Spleen (tissue), 11 donors: Measurements from ENCODE around the gene FN3KRP. TPM values are rescaled to one million over a fixed set of nuclear protein-coding genes. Genes with fewer than 3 reads are reported as not detected.

Experiments
- DNase-seq: peaks from one replicate; pipeline ENCODE4 v3.0.0-alpha.2; 2020
- H3K27ac ChIP-seq, 8 donors: fragments of 200-600 bp; sonication (generic) in 7 of 8; 1 replicate in 4 of 8; 2 replicates in 4 of 8; pipeline versions ENCODE4 v1.5.0 to v1.8.0; 2016 to 2021; ENCODE audit warnings: inconsistent platforms in 4 of 8, mild to moderate bottlenecking in 4 of 8, moderate library complexity in 1 of 8
- H3K27me3 ChIP-seq, 7 donors: fragments of 200-600 bp; sonication (generic) in 6 of 7; replicated peaks in 1 of 7; 1 replicate in 4 of 7; 2 replicates in 3 of 7; pipeline versions ENCODE4 v1.5.0 to v1.8.0; 2016 to 2021; ENCODE audit warnings: inconsistent platforms in 3 of 7, mild to moderate bottlenecking in 1 of 7
- H3K36me3 ChIP-seq, 6 donors: fragments of 200-600 bp; sonication (generic) in 5 of 6; 1 replicate in 4 of 6; 2 replicates in 2 of 6; pipeline versions ENCODE4 v1.5.0 to v1.8.0; 2016 to 2021; ENCODE audit warnings: inconsistent platforms in 2 of 6
- H3K4me1 ChIP-seq, 6 donors: fragments of 200-600 bp; sonication (generic) in 5 of 6; 1 replicate in 3 of 6; 2 replicates in 3 of 6; pipeline versions ENCODE4 v1.5.0 to v1.8.0; 2016 to 2021; ENCODE audit warnings: inconsistent platforms in 3 of 6
- H3K4me3 ChIP-seq, 8 donors: fragments of 200-600 bp; sonication (generic) in 7 of 8; 1 replicate in 4 of 8; 2 replicates in 4 of 8; pipeline versions ENCODE4 v1.5.0 to v1.8.0; 2016 to 2021; ENCODE audit warnings: inconsistent platforms in 4 of 8, mild to moderate bottlenecking in 4 of 8, moderate library complexity in 2 of 8
- H3K9me3 ChIP-seq, 8 donors: fragments of 200-600 bp; sonication (generic) in 7 of 8; 1 replicate in 4 of 8; 2 replicates in 4 of 8; pipeline versions ENCODE4 v1.5.0 to v1.8.0; 2016 to 2021; ENCODE audit warnings: inconsistent platforms in 4 of 8
- POLR2A ChIP-seq, 3 donors: fragments of 450-650 bp; IDR thresholded peaks; one replicate each; pipeline ENCODE4 v1.5.1; 2017; ENCODE audit warnings: antibody characterized with exemption in 3 of 3, mild to moderate bottlenecking in 1 of 3
- POLR2AphosphoS5 ChIP-seq, 3 donors: sonication (generic); formaldehyde crosslinking; IDR thresholded peaks; one replicate each; pipeline ENCODE4 v1.5.1; 2017; ENCODE audit warnings: antibody characterized with exemption in 3 of 3
- WGBS, 5 donors: extraction: QIAGEN DNeasy Blood & Tissue Kit in 3 of 5; methylation state at CpG; one replicate each; pipeline versions ENCODE4 v1.1.5 to v1.1.7; 2013 to 2018; 5-methylcytosine and 5-hydroxymethylcytosine counted together
- intact Hi-C: fragments of 100-400 bp; cut with DNase I; formaldehyde crosslinking; loops from one replicate; pipeline ENCODE4 v1.15.0; 2023; ENCODE audit warnings: low total_unique reads
- polyA plus RNA-seq, 3 donors: library from polyadenylated mRNA; stranded (reverse); fragments of 200-250 nt; gene quantifications; one replicate each; pipeline ENCODE4 v1.2.1, GENCODE V29; 2013
- total RNA-seq, 7 donors: library from RNA; depleted of rRNA in 3 of 7; stranded (reverse); fragments of >200 nt in 3 of 7; fragmentation: NEBNext Ultra II Directional in 4 of 7; extraction: Animal tissue kit (Norgen Biotek cat#: 25700) in 4 of 7; gene quantifications; one replicate each; pipeline versions ENCODE4 v1.1.0 to v1.2.1, GENCODE V29; 2016 to 2021
- TF ChIP-seq, protein P1 (sequence below), 11 experiments: fragments of 200-600 bp in 7 of 11; fragments of 450-650 bp in 4 of 11; sonication (generic) in 4 of 11; IDR thresholded peaks in 8 of 11; conservative IDR thresholded peaks in 3 of 11; 1 replicate in 7 of 11; 2 replicates in 4 of 11; pipeline versions ENCODE4 v1.4.0 to v1.8.0; 2016 to 2021; ENCODE audit warnings: antibody characterized with exemption in 11 of 11, inconsistent platforms in 4 of 11, mild to moderate bottlenecking in 1 of 11
- donor health status: healthy with polysubstance abuse.
- donor health status: DM: no; HTN: no; CAD: no; lungs with moderate emphysema.
- donor health status: DM: no; HTN: no; CAD: no.
- donor health status: Bipolar disorder and iron deficiency.
- donor health status: healthy.
- donor health status: DM: no; HTN: no; CAD: no.
- donor health status: DM: yes; HTN: yes; CAD: no.

Gene FN3KRP
- total and polyA plus RNA-seq, 10 donors = 16.3 to 35.1 (median 24.8) TPM

DNA sequence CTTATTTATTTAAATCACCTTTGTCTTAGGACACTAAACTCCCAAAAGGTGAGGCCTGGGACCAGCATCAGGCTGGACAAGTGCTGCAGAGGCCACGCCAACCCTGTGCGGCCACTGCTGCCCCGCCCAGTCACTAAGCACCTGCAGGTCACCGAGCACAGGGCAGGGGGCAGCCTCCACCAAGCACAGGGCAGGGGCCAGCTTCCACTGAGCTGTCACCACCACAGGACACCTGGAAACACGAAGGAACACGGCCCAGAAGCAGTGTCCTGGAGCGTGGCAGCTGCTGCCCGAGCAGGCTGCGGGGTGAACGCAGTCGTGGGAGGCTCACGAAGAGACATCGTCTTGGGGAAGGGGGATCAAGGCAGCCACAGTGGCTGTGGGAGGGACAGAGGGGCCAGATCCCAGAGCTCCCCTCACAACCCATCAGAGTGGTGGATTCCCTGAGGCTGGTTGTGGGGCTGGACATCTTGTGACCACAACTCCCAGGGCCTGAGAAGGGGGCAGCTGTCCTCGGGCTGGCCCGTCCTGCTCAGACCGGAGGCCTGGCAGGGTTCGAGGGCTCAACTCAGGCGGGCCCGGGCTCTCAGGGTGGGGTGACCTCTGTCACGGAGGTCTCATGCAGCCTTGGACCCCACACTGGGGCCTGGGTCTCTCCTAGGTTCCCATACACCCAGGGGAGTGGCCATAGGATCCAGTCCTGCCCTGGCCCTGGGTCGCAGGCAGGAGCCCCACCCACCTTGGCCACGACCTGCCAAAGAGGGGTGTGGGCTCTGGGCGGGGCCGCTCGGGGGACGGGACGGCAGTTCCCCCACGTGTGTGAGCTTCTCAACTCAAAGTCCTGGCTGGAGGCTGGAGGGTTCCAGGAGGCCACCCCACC lies 36.7 kb upstream of the FN3KRP start:
- Histone ChIP-seq H3K4me3 (no peak overlapping the region), H3K4me1 (no peaks in the 10 kb centered on the region), H3K9me3 (peaks cover 0 to 21% (median 16%) of the 10 kb centered on the region in 8 donors), H3K27ac (no peak overlapping the region), H3K27me3 (no peaks in the 10 kb centered on the region), H3K36me3 (no peaks in the 10 kb centered on the region)
- no peak for DNase-seq
- intact Hi-C loops = no loop called here
- WGBS, 5 donors = 89 to 93% (median 91%) methylated on average over 18 to 28 of the region's 28 CpGs
- TF ChIP-seq POLR2A (IDR thresholded peaks at IDR 0.05) (no peak), POLR2AphosphoS5 (IDR thresholded peaks at IDR 0.05) (no peak)

DNA sequence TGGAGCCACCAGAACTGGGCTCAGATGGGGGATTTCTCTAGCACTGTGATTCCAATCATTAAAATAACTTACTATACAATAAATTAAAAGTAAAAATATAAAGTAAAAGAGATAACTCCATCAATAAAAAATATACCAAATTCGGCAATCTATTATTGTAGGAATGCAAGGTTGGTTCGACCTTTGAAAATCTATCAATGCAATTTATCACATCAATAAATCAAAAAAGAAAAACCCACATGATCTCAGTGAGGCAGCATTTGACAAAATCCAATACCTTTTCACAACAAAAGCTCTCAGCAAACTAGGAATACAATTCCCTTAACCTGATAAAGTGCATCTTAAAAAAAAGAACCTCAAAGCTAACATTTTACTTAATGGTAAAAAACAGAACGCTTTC lies 35.0 kb upstream of the FN3KRP start:
- no peak for DNase-seq

DNA sequence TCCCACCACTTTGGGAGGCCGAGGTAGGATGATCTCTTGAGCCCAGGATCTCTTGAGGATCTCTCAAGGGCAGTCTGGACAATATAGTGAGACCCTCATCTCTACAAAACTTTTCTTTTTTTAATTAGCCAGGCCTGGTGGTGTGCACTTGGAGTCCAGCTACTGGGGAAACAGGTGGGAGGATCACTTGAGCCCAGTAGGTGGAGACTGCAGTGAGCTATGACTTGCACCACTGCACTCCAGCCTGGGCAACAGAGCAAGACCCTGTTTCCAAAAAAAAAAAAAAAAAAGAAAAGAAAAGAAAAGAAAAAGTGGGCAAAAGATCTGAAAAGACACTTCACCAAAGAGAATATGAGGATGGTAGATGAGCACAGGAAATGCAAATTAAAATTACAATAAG lies 33.0 kb upstream of the FN3KRP start:
- H3K27ac ChIP-seq = no peak overlapping the region
- H3K4me3 ChIP-seq = no peak overlapping the region
- 89 to 93% (median 91%) methylated on average over 1 of the region's 1 CpG for whole genome bisulfite sequencing, 5 donors
- intact Hi-C loops = no loop called here
- H3K27me3 ChIP-seq = no peaks in the 10 kb centered on the region
- no peaks in the 10 kb centered on the region for H3K4me1 ChIP-seq
- H3K9me3 ChIP-seq = peaks cover 0 to 21% (median 16%) of the 10 kb centered on the region in 8 donors
- TF ChIP-seq POLR2A (IDR thresholded peaks at IDR 0.05) (no peak), POLR2AphosphoS5 (IDR thresholded peaks at IDR 0.05) (no peak)
- TF ChIP-seq, protein P1, sequence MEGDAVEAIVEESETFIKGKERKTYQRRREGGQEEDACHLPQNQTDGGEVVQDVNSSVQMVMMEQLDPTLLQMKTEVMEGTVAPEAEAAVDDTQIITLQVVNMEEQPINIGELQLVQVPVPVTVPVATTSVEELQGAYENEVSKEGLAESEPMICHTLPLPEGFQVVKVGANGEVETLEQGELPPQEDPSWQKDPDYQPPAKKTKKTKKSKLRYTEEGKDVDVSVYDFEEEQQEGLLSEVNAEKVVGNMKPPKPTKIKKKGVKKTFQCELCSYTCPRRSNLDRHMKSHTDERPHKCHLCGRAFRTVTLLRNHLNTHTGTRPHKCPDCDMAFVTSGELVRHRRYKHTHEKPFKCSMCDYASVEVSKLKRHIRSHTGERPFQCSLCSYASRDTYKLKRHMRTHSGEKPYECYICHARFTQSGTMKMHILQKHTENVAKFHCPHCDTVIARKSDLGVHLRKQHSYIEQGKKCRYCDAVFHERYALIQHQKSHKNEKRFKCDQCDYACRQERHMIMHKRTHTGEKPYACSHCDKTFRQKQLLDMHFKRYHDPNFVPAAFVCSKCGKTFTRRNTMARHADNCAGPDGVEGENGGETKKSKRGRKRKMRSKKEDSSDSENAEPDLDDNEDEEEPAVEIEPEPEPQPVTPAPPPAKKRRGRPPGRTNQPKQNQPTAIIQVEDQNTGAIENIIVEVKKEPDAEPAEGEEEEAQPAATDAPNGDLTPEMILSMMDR (IDR thresholded peaks at IDR 0.05 in 8 of 11, conservative IDR thresholded peaks at IDR 0.05 in 3 of 11) = no peak
- DNase-seq = no peak
- H3K36me3 ChIP-seq = no peaks in the 10 kb centered on the region

More for the DNA sequence above, 35.0 kb upstream of the FN3KRP start:
- H3K9me3 ChIP-seq = peaks cover 0 to 21% (median 16%) of the 10 kb centered on the region in 8 donors
- H3K27ac ChIP-seq = no peak overlapping the region
- TF ChIP-seq, protein P1 (IDR thresholded peaks at IDR 0.05 in 8 of 11, conservative IDR thresholded peaks at IDR 0.05 in 3 of 11) = no peak
- TF ChIP-seq POLR2A (IDR thresholded peaks at IDR 0.05) = no peak
- TF ChIP-seq POLR2AphosphoS5 (IDR thresholded peaks at IDR 0.05) = no peak
- H3K4me3 ChIP-seq = no peak overlapping the region
- H3K36me3 ChIP-seq = no peaks in the 10 kb centered on the region
- 93 to 97% (median 95%) methylated on average over 3 of the region's 3 CpGs for WGBS, 5 donors
- no peaks in the 10 kb centered on the region for H3K27me3 ChIP-seq
- H3K4me1 ChIP-seq = no peaks in the 10 kb centered on the region
- intact Hi-C loops = no loop called here

DNA sequence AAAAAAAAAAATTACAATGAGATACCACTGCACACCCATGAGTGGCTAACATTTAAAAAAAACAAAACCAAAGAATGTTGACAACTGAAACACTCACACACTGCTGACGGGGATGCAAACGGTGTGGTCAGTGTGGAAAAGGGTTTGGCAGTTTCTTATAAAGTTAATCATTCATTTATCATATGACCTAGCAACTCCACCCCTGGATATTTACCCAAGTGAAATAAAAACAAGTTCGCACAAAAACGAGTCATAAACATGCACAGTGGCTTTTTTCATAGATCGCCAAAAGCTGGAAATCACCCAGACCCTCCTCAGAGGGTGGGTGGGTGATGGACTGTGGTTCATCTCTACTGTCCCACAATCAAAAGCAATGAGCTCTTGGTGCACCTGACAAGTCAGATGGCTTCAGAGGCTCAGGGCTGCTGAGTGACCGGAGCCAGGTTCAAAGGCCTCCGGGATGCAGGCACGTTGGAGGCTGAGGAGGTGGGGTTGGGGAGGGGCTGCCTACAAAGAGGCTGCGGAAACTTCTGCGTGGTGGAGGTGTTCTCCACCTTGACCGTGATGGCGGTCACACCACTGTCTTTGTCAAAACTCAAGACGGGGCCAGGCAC lies 32.2 kb upstream of the FN3KRP start:
- 89 to 92% (median 91%) methylated on average over 13 of the region's 13 CpGs for WGBS, 5 donors
- no peak for DNase-seq
- intact Hi-C loops = no loop called here
- Histone ChIP-seq H3K4me3 (no peak overlapping the region), H3K27ac (no peak overlapping the region), H3K9me3 (peaks cover 0 to 21% (median 16%) of the 10 kb centered on the region in 8 donors), H3K27me3 (no peaks in the 10 kb centered on the region), H3K36me3 (no peaks in the 10 kb centered on the region), H3K4me1 (no peaks in the 10 kb centered on the region)
- TF ChIP-seq POLR2AphosphoS5 (IDR thresholded peaks at IDR 0.05) (no peak), POLR2A (IDR thresholded peaks at IDR 0.05) (no peak)
- TF ChIP-seq, protein P1 (IDR thresholded peaks at IDR 0.05 in 8 of 11, conservative IDR thresholded peaks at IDR 0.05 in 3 of 11) = no peak
